HPDE6-E6E7 (cell line): ENCODE data around the gene PTPN1.
A peak's percentile ranks its signal among the peaks of the same experiment; 100 is the strongest.
"Not testable (repeated sequence)": the region's sequence is repeated elsewhere in the genome, so short reads cannot be mapped to it uniquely, and the experiment has no call there.

ENCODE experiments used
- DNase-seq: peaks from one replicate; pipeline ENCODE4 v3.0.0; 2011; ENCODE audit warnings: missing footprints; ENCODE audit errors: extremely low spot score

Gene PTPN1

DNA sequence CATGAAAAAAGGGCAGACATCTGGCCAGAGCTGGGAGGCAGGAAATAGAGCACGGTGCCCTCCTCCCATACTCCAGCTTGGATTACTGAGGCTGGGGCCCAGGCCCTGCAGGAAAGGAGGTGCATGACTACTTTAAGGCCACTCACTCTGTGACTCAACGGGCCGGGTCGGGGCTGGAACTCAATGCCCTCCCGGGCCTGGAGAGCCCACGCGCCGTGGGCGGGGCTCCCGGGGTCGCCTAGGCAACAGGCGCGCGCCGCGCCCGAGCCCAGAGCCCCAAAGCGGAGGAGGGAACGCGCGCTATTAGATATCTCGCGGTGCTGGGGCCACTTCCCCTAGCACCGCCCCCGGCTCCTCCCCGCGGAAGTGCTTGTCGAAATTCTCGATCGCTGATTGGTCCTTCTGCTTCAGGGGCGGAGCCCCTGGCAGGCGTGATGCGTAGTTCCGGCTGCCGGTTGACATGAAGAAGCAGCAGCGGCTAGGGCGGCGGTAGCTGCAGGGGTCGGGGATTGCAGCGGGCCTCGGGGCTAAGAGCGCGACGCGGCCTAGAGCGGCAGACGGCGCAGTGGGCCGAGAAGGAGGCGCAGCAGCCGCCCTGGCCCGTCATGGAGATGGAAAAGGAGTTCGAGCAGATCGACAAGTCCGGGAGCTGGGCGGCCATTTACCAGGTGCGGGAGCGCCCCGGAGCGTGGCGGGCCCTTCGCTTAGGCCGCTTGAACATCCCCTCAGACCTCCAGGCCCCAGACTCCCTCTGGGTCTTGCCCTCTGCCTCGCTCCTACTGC, at the start of gene PTPN1:
Gene PTPN1, plus strand, starts transcription at position 461 of the 783 bp plus-strand sequence. Its CDS starts 145 bp downstream, at position 606.
- DNase-seq = peak; percentile 99

DNA sequence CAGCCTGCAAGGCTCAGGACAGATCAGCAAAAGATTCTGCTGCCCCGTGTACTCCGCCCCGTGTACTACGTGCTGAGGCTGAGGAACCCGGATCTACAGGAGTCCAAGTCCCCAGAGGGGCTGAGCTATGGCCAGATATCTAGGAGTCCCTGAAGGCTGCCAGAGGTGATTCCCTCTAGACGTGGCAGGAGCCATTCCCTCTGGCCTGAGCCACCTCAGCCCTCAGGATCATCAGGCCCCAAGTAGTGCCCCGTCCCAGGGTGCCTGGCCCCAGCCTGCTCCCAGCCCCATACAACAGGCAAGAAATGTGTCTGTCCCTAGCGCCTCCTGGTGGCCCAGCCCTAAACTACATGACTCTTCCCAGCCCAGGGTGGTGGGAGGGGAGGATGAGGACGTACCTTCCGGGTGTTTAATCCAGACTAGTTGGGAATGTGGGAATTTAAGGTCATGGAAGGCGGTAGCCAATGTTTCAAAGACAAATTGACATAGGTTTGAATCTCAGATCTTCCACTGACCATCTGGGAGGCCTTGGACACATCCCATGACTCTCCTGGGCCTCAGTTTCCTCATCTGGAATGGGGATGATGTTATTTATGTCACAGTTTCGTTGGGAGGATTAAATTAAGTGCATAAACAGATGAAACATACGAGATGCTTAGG, 49.4 kb upstream of the PTPN1 start:
- DNase-seq = peak; percentile 99

DNA sequence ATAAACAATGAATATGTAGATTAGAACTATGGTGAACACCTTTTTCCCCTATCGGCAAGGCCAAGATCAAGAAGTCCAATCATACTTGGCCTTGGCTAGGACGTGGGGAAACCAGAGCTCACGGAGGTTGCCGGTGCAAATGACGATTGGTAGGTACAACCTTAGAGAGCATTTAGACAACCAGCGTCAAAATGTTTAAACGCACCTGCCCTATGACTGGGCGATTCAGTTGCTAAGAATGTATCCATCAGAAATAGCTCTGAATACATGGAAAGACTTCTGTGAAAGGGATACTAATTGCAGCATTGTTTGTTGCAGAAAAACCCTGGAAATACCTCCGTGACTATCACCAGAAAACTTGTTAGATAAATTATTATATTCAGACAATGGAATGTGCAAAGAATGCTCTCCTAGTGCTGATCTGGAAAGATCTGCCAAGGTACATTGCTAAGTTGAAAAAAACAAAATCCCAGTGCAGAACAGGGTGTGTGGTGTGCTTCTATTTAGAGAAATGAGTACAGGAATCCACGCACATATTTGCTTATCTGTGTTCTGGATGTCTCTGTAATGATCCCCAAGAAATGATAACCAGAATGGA, 48.0 kb upstream of the PTPN1 start:
- no peak for DNase-seq

DNA sequence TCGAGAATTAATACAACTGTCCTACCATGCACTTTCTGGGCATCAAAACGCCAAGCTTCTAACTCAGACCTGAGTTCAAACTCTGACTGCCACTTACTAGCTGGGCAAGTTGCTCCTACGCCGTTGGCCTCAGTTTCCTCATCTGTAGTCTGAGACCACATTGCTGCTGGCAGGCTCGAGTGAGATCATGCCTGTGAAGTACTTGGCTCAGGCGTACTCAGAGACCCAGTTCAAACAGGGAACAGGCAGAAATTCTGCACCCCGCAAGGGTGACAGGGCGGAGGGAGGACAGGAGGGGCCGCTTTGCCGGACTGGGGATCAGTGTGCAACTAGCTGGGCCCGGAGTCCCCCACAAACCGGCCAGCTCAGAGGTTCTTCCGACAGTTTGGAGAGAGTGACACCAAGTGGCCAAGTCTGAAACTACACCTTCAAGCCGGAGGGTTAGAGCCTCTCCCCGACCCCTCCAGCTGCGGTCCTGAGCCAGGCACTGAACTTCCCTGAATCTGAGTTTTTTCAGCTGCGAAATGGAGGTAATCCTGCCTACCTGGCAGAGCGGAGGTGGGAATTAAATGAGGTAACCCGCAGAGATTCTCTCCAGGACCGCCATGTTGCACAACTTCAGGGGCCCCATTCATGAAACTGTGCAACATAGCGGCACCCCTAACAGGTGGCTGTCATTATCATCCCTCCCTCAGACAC, 46.0 kb upstream of the PTPN1 start:
- peak; percentile 67 for DNase-seq

DNA sequence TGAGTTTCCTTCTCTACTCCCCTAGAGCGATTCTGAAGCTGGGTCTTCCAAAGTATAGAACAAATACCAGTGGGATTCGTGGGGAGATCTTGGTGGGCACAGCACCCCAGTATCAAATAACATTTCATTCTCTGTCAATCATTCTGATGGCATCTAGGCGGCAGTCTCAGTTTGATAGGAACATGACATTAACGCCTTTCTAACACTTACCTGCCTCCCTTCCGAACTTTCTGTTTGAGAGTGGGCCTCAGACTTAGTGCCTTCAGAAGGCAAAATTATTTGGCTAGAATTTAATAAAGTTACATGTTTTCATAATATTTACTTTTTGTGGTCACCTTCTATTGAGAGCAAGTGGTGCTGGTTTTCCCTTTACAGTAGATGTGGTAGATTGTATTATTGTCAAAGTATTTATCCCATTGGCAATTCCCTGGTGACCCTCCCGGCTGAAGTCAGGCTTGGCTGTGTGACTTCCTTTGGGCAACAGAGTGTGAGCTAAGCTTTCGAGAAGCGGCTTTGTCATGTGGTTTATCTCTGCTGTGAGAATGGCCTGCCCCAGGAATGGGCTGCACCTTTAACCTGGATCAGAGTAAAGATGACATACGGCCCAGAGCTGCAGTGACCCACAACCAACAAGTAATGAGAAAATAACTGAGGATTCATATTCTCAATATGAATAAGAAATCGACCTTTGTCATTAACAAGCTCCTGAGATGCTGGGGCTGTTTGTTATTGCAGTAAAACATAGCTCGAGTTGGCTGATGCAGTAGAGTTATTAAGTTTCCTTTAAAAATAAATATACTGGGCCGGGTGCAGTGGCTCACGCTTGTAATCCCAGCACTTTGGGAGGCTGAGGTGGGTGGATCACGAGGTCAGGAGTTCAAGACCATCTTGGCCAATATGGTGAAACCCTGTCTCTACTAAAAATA, 45.2 kb upstream of the PTPN1 start:
- no peak for DNase-seq

DNA sequence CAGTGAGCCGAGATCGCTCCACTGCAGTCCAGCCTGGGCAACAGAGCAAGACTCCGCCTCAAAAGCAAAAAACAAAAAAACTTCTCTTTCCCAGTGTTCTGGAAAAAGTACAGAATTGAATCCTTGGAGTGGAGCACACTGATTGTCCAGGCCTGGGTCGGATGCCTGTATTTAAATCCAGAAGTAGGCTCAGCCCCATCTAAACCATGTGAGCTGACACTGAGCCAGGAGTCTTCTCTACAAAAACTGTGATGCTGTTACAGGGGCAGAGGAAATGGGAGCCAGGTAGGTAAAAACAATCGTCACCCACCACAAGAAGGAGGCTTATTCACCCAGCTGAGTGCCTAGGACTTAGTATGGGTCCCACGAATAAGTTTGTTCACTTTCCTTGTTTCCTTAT, 43.0 kb upstream of the PTPN1 start:
- DNase-seq = no peak

DNA sequence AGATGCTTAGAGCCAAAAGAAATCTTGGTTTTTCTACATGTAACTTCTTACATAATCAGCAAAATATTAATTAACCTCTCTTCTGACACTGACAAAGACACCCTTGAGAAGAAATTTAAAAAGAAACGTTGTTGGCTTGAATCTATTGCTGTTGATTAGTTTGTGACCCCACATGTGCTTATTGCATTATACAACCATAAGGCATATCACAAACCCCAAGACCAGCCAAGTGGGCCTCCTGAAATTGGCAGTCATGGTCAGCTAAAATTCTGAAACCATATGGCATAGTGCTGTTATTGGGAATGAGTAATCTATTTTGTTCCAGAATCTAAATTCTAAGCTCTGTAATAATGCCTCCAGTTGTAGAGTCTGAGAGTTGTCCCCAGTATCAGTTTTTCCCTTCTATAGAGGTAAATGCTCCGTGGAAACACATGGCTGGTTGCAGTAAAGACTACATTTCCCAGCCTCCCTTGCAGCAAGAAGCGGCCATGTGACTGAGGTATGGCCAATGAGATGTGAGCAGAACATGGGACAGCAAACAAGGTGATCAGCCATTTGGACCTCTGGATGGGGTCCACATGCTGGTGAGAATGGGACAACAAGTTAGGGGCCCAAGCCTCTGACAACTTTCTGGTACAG, 42.3 kb upstream of the PTPN1 start:
- peak; percentile 66 for DNase-seq

DNA sequence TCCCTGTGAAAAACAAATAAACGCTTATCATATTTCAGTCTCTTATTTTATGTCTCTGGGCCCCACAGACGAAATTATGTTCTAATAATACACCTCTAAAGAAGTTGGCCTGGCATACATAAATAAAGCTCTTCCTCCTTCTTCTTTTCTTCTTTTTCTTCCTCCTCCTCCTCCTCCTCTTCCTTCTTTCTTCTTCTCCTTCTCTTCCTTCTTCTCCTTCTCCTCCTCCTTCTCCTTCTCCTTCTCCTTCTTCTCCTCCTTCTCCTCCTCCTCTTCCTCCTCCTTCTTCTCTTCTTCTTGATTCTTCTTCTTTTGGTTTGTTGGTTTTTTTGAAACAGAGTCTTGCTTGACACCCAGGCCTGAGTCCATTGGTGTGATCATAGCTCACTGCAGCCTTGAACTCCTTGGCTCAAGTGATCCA, 41.8 kb upstream of the PTPN1 start:
- no peak for DNase-seq

DNA sequence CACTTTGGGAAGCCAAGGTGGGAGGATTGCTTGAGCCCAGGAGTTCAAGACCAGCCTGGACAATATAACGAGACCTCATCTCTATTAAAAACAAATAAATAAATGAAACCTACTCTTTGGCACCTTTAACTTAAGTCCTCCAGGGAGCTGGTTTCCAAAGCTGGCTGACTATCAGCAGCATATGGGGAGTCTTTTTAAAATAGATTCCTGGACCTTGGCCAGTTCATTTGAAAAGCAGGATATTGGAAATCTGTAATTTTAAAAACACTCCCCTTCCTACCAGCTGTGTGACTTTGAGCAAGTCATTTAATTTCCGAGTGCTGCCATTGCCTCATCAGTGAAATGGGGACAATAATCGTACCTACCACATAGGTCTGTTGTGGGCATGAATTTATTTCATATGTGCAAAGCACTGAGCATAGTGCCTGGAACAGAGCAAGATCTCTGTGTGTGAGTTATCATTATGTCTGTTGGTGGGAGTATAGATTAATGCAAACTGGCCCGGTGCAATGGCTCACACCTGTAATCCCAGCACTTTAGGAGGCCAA, 40.9 kb upstream of the PTPN1 start:
- DNase-seq = no peak

DNA sequence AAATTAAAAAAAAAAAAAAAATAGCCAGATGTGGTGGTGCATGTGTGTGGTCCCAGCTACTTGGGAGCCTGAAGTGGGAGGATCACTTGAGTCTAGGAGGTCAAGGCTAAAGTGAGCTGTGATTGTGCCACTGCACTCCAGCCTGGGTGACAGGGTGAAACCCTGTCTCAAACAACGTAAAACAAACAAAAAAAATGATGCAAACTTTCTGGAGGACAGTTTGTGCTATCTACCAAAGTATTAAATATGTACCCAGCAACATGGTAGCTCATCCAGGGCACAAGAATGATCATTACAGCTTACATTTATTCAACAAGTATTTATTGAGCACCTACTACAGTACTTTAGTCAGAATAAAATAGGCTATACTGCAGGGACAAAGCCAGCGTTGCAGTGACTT, 40.4 kb upstream of the PTPN1 start:
- DNase-seq = no peak

DNA sequence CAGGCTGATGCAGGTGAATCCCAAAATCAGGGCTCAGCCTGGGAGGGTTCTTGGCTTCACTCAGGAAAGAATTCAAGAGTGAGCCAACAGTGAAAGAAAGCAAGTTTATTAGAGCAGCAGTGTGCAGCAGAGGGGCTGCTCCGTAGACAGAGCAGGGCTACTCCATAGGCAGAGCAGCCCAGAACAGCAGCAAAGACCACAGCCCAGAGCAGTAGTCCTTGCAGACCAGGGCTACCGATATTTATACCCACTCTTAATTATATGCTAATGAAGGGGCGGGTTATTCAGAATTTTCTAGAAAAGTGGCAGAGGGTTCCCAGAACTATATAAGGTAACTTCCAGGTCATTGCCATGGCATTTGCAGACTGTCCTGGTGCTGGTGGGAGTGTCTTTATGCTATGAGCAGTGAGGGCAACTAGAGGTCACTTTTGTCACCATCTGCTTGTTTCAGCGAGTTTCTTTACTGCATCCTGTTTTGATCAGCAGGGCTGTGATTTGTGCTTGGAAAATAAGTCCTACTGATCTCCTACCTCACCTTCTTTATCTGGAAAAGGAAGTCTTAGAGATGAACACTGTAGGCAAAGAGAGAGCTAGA, 39.8 kb upstream of the PTPN1 start:
- no peak for DNase-seq

DNA sequence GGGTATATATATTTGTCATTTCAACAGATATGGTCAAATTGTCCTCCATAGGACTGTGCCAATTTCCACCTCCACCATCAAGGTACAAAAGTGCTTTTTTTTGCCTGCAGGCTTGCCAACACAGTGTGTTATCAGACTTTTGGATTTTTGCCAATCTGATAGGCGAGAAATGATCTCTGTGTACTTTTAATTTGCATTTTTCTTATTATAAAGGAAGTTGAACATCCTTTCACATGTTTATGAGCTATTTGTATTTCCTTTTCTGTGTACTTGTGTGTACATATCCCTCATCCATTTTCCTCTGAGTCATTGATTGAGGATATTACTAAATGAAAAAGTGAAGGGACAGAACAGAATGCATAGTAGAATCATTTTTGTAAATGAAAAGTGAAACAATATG, 39.0 kb upstream of the PTPN1 start:
- DNase-seq = no peak

DNA sequence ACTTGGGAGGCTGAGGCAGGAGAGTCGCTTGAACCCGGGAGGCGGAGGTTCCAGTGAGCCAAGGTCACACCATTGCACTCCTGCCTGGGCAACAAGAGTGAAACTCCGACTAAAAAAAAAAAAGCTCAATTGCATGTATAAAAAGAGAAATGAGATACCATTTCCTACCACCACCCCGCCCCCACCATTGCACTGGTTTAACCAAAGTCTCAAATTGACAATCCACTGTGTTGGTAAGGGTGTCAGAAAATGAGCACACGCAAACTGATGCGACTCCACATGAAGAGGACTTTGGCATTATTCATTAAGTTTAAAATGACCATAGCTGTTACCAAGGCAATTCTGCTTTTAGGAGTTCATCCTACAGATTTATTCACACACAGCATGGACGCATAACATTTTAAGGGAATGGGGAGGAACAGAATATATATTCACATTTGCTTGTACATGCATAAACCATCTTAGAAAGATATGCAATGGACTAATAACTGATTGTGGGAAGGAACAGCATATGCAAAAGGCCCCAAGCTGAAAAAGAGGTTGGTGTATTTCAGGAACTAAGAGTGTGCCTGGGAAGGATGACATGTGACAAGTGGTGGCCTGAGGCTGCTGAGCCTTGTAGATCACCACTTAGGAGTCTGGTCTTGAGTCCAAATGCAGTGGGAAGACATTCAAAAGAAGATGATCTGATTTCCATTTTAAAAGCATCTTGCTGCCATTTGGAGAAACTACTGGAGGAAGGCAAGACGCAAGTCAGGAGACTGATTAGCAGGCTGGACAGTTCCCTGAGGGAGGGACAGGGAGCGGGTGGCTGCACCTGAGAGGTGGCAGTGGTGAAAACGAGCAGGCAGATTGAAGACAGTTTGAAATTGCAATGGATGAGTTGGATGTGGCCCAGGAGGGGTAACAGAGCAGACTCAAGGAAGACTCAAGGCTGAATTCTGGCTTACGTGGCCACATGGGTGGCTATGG, 37.2 kb upstream of the PTPN1 start:
- no peak for DNase-seq

DNA sequence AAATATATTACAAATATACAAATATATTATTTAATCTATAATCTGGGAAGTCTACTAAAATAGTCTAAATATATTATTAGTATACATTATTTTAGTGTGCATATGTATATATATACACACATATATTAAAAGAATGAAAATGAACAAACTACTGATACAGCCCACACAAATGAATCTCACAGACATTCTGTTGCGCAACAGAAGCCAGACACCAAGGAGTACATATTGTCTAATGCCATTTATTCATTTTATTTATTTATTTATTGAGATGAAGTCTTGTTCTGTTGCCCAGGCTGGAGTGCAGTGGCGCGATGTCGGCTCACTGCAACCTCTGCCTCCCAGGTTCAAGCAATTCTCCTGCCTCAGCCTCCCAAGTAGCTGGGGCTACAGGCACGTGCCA, 35.8 kb upstream of the PTPN1 start:
- not testable (repeated sequence) for DNase-seq

DNA sequence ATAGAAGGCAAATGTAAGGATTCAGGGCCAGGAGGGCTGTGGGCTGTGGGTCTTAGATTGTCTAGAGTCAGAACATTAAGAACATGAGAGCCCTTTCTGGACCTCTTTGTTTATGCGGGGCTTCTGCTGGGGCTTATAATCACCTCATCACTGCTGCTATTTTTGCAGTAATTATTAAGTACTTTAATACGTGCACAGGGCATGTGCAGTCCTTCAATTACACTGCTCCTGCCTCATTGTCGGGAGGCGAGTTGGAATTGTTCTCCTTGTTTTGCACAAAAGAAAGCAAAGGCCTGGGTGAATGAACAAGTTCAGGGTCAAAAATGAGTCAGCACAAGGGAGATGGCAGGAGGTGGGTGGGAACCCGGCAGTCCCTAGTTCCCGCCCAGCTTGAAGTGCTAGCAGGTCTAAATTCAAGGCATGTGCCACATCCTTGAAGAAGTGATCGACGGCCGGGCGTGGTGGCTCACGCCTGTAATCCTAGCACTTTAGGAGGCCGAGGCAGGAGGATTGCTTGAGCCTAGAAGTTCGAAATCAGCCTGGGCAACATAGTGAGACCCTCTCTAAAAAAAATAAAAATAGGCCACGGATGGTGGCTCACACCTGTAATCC, 34.4 kb upstream of the PTPN1 start:
- peak; percentile 90 for DNase-seq

DNA sequence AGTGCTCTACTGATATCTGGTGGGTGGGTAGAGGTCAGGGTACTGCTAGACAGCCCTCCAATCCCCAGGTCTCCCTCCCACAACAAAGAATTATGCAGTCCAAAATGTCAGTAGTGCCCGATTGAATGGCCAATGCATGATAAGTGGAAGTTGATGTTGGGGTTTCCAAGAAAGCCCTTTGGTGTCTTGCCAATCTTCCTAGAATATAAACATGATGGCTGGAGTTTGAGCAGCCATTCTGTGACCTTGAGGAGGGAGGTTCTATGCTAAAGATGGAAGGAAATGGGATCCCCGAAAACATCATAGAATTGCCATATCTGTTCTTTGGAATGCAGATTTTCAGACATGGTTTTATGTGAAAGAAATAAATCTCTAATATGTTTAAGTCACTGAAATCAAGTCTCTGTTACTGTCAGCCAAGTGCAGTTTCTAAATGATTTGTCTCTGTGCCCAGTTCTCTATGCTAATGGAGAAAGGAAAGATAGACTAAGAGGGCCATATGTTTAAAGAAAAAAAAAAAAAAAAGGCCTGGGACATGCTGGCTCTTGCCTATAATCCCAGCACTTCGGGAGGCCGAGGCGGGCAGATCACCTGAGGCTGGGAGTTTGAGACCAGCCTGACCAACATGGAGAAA, 32.8 kb upstream of the PTPN1 start:
- no peak for DNase-seq

DNA sequence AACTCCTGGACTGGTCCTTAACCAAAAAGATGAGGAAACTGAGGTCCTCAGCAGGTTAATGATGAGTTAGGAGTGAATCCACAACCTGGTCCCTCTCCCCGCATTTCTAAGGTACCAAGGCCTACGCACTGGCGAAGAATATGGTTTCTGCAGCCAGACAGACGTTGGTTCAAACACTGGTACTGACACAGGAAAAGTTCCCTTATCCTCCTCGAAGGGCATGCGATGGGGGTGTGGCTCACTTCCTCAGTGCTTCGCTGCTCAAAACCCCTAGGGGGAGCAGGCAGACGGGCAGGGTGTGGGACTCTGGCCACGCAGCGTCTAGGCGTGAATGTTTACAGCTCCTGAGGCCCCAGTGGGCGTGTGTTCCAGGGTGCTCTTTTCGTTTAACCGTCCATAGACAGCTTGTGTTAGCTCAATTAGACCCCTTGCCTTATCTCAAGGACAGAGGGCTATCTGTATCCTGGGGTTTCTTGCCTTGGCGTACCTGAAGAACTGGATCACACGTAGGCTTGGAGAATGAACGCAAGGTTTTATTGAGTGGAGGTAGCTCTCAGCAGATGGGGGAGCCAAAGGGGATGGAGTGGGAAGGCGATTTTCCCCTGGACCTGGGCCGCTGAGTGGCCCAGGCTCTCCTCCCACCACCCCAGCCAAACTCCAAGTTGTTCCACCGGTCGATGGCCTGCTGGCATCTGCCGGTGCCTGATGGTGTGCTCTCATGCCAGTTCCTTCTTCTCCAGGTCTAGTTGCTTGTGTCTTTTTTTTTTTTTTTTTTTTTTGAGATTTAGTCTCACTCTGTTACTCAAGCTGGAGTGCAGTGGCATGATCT, 31.8 kb upstream of the PTPN1 start:
- DNase-seq = no peak
